A673 (cell line): Measurements from ENCODE around the gene KIAA0232. TPM values are rescaled to one million over a fixed set of nuclear protein-coding genes. Genes with fewer than 3 reads are reported as not detected.

ENCODE experiments used
- BruUV-seq: library from RNA; stranded (reverse); fragments of 400-500 nt; replicated peaks from 2 replicates; lab custom pipeline; 2021; lab: Mats Ljungman, UMichigan
- CTCF ChIA-PET: fragments of 300-600 bp; sonication (Branson Sonifier 250); formaldehyde crosslinking; loops from one replicate; lab custom pipeline; 2022; ENCODE audit warnings: antibody characterized with exemption; lab: Charles Lee
- POLR2A ChIA-PET: fragments of 300-600 bp; sonication (Branson Sonifier 250); formaldehyde crosslinking; loops from one replicate; lab custom pipeline; 2022; ENCODE audit warnings: antibody characterized with exemption; ENCODE audit not compliant: low non-redundant PET; lab: Charles Lee
- DNase-seq: peaks from one replicate; pipeline ENCODE4 v3.0.0-alpha.2; 2015; ENCODE audit warnings: low spot score
- H3K27ac ChIP-seq: fragments of 200-600 bp; sonication (generic); 2 replicates; pipeline ENCODE4 v1.5.1; 2016; ENCODE audit warnings: mixed run types, low read depth, mild to moderate bottlenecking, mixed read lengths, antibody characterized with exemption, low read length; ENCODE audit not compliant: poor library complexity, severe bottlenecking
- H3K27me3 ChIP-seq: fragments of 200-600 bp; sonication (generic); replicated peaks from 2 replicates; pipeline ENCODE4 v1.6.1; 2017; ENCODE audit warnings: mixed run types, low read depth, mild to moderate bottlenecking, mixed read lengths, antibody characterized with exemption, low read length; ENCODE audit not compliant: insufficient read depth, poor library complexity
- H3K36me3 ChIP-seq: fragments of 200-600 bp; sonication (generic); 2 replicates; pipeline ENCODE4 v1.6.1; 2016; ENCODE audit warnings: mixed run types, mild to moderate bottlenecking, mixed read lengths, antibody characterized with exemption, low read length; ENCODE audit not compliant: insufficient read depth, poor library complexity, severe bottlenecking
- H3K4me1 ChIP-seq: fragments of 200-600 bp; sonication (generic); 2 replicates; pipeline ENCODE4 v1.6.1; 2017; ENCODE audit warnings: mixed run types, mild to moderate bottlenecking, mixed read lengths, antibody characterized with exemption, low read length; ENCODE audit not compliant: insufficient read depth, poor library complexity, severe bottlenecking
- H3K4me3 ChIP-seq: fragments of 200-600 bp; sonication (generic); 2 replicates; pipeline ENCODE4 v1.5.1; 2016; ENCODE audit warnings: low read depth, mixed run types, mild to moderate bottlenecking, mixed read lengths, low read length; ENCODE audit not compliant: poor library complexity, severe bottlenecking
- H3K9me3 ChIP-seq: fragments of 200-600 bp; sonication (generic); 2 replicates; pipeline ENCODE4 v1.6.1; 2016; ENCODE audit warnings: mixed run types, low read depth, mild to moderate bottlenecking, mixed read lengths, antibody characterized with exemption, low read length; ENCODE audit not compliant: poor library complexity, severe bottlenecking
- CTCF ChIP-seq: fragments of 300-800, 200-600 bp; sonication (generic); conservative IDR thresholded peaks from 2 replicates; pipeline ENCODE4 v1.5.1; 2017; ENCODE audit warnings: low read depth, mild to moderate bottlenecking, antibody characterized with exemption, low read length, moderate library complexity, mixed read lengths
- EZH2 ChIP-seq: fragments of 200-600 bp; sonication (generic); IDR thresholded peaks from 2 replicates; pipeline ENCODE4 v1.6.1; 2017; ENCODE audit warnings: borderline replicate concordance, low read depth, mild to moderate bottlenecking, mixed read lengths, antibody characterized with exemption, low read length; ENCODE audit not compliant: poor library complexity, severe bottlenecking
- intact Hi-C: fragments of 100-400 bp; cut with micrococcal nuclease; formaldehyde crosslinking; loops from one replicate; pipeline ENCODE4 v1.10.0; 2022; ENCODE audit not compliant: unreplicated experiment
- total RNA-seq: library from RNA; stranded (reverse); gene quantifications from 2 replicates; pipeline ENCODE4 v1.2.3, GENCODE V29; 2021

KIAA0232 gene
- total RNA-seq, 1 experiment from 2014 or later: 30.2 TPM

GRCh38 chr4:6873291-6873690 lies 90.8 kb downstream of the KIAA0232 start:
- no peak for DNase-seq
- Histone ChIP-seq H3K27ac (no peak overlapping the region), H3K4me3 (no peak overlapping the region), H3K27me3 (no peaks in the 10 kb centered on the region), H3K4me1 (no peaks in the 10 kb centered on the region), H3K36me3 (peaks cover 63% of the 10 kb centered on the region), H3K9me3 (no peaks in the 10 kb centered on the region)
- POLR2A ChIA-PET: no interaction called here
- CTCF ChIA-PET: interaction anchor here (0.5 to 2.4 kb wide), 8 partner anchors 13 to 217 kb away, joined by 3 to 31 read pairs (median 3); partner anchors contain the start of gene BLOC1S4
- no peak for TF ChIP-seq CTCF
- no peak for TF ChIP-seq EZH2
- BruUV-seq: no TSS peak
- intact Hi-C loops: loop anchor here (1.0 to 5.0 kb wide), 2 partner anchors 91 to 153 kb away; partner anchors contain the start of gene KIAA0232

GRCh38 chr4:6873792-6874461 lies 91.4 kb downstream of the KIAA0232 start:
- Histone ChIP-seq H3K4me1 (no peaks in the 10 kb centered on the region), H3K27me3 (no peaks in the 10 kb centered on the region), H3K36me3 (peaks cover 69% of the 10 kb centered on the region), H3K4me3 (no peak overlapping the region), H3K27ac (no peak overlapping the region), H3K9me3 (no peaks in the 10 kb centered on the region)
- peak; percentile 67 for DNase-seq
- CTCF ChIA-PET: interaction anchor here (0.6 to 2.4 kb wide), 6 partner anchors 12 to 157 kb away, joined by 3 to 31 read pairs (median 3); partner anchors contain the start of gene BLOC1S4
- BruUV-seq: no TSS peak
- intact Hi-C loops: loop anchor here (1.0 to 5.0 kb wide), 2 partner anchors 92 to 154 kb away; partner anchors contain the start of gene KIAA0232
- TF ChIP-seq EZH2 (no peak), CTCF (peak; percentile 84)
- POLR2A ChIA-PET: no interaction called here

- no TSS peak for BruUV-seq
- no peak overlapping the region for H3K4me3 ChIP-seq
- TF ChIP-seq EZH2 (no peak), CTCF (no peak)
- H3K36me3 ChIP-seq: peaks cover 74% of the 10 kb centered on the region
- CTCF ChIA-PET: no interaction called here
- no peaks in the 10 kb centered on the region for H3K27me3 ChIP-seq
- no peaks in the 10 kb centered on the region for H3K9me3 ChIP-seq
- H3K27ac ChIP-seq: no peak overlapping the region
- no peak for DNase-seq
- intact Hi-C loops: loop anchor here (5.0 kb wide), 1 partner anchor 93 kb away; the partner anchor contains the start of gene KIAA0232
- POLR2A ChIA-PET: no interaction called here
- no peaks in the 10 kb centered on the region for H3K4me1 ChIP-seq
Measured at GRCh38 chr4:6874981-6875380, 92.5 kb downstream of the KIAA0232 start.
